ENCODE data around the gene VPS54.
A peak's percentile ranks its signal among the peaks of the same experiment; 100 is the strongest.

The VPS54 gene

DNA sequence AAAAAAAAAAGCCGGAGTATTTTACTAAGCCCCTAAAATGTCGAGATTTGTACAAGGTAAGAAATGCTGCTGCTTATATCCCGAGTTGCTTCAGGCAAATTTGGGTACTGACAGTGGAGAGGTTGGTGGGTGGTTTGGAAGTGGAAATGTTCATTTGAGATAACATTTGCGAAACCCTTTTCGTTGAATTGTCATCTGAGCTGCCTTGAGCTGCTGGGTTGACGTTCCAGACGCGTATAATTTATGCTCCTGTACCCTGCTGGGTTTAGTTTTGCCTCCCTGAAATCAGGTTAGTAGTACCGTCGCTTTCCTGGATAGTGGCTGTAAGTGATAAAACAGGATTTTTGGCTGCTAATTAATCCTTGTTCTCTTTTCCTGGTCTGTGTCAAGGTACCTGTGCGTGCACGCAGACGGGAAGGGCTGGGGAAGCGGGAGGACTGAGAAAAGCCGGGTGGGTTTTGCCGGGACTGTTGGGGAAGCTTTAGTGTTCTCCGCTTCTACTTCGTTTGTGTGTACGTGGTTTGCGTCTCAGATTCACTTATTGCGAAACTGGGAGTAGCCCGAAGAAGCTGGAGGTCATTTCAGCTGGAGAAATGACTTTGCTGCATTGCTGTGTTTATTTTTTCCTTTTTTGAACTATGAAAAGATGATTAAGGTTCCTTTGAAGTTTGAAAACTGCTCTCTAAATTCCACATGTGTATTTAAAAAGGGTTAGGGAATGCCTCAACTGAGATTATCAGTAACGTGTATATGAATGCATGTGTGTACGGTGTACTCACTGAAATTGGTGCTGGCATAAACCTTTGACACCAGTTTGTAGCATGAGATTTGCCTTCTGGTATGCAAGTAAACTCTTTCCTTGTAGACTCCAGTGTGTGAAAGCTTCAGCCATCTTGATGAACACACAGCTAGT, 176.8 kb downstream of the VPS54 start:
- peak overlapping the region; percentile 89 to 94 for H3K4me3 Mint-ChIP-seq
- DNase-seq (peak in 1 of 2 donors; percentile 10), ATAC-seq (no peak)

More for the DNA sequence above, 176.8 kb downstream of the VPS54 start:
- Mint-ChIP-seq H3K27me3 (no peaks in the 10 kb centered on the region), H3K27ac (peak overlapping the region; percentile 30 to 100), H3K4me1 (peaks cover 57% of the 10 kb centered on the region), H3K9me3 (peaks cover 0 to 4% of the 10 kb centered on the region in 2 donors)
